Stimulated activated naive B cell treated with anti-CD40 and anti-IgM and Interleukin-4, amounts not matched to agents 10 μg/mL and 1 μg/mL and 100 μg/mL, for 72 hours (primary cell): ENCODE measurements around the gene SV2A.
A peak's percentile ranks its signal among the peaks of the same experiment; 100 is the strongest.

Experiments used
- ATAC-seq, 2 donors: fragments of 150-1000 bp; cut with Tn5 transposase; replicated peaks; 2 replicates each; pipeline ENCODE4 v1.10.0; 2021; ENCODE audit warnings: moderate library complexity in 1 of 2
- DNase-seq: peaks from one replicate; pipeline ENCODE4 v3.0.0; 2021
- H3K27ac Mint-ChIP-seq: one replicate; pipeline ENCODE4 v1.8.0; 2022; ENCODE audit warnings: mild to moderate bottlenecking, mixed read lengths
- H3K27me3 Mint-ChIP-seq, 2 donors: one replicate each; pipeline ENCODE4 v1.8.0; 2022; ENCODE audit warnings: mixed read lengths in 2 of 2
- H3K36me3 Mint-ChIP-seq, 2 donors: one replicate each; pipeline ENCODE4 v1.8.0; 2022; ENCODE audit warnings: mixed read lengths in 2 of 2, mild to moderate bottlenecking in 1 of 2
- H3K4me1 Mint-ChIP-seq, 2 donors: one replicate each; pipeline ENCODE4 v1.8.0; 2022; ENCODE audit warnings: mixed read lengths in 2 of 2, mild to moderate bottlenecking in 1 of 2
- H3K4me3 Mint-ChIP-seq, 2 donors: one replicate each; pipeline ENCODE4 v1.8.0; 2022; ENCODE audit warnings: mild to moderate bottlenecking in 2 of 2, mixed read lengths in 2 of 2, moderate library complexity in 1 of 2
- H3K9me3 Mint-ChIP-seq, 2 donors: one replicate each; pipeline ENCODE4 v1.8.0; 2022; ENCODE audit warnings: mixed read lengths in 2 of 2, mild to moderate bottlenecking in 1 of 2

SV2A gene

GRCh38 chr1:149936992-149937705 is 19.5 kb upstream of the SV2A start:
- no peak for ATAC-seq
- Mint-ChIP-seq H3K27me3 (peaks cover 40% of the 10 kb centered on the region in 2 donors), H3K9me3 (no peaks in the 10 kb centered on the region), H3K4me3 (no peak overlapping the region), H3K27ac (peak overlapping the region; percentile 59), H3K36me3 (no peaks in the 10 kb centered on the region), H3K4me1 (peaks cover 9% of the 10 kb centered on the region in 2 donors)
- no peak for DNase-seq

- no peaks in the 10 kb centered on the region for H3K36me3 Mint-ChIP-seq
- H3K4me3 Mint-ChIP-seq = no peak within 1 kb of the TSS
- H3K27me3 Mint-ChIP-seq = peaks cover 47 to 48% of the 10 kb centered on the region in 2 donors
- ATAC-seq (no peak), DNase-seq (no peak)
- H3K9me3 Mint-ChIP-seq = no peaks in the 10 kb centered on the region
- peak within 1 kb of the TSS; percentile 59 for H3K27ac Mint-ChIP-seq
- H3K4me1 Mint-ChIP-seq = peaks cover 12 to 14% of the 10 kb centered on the region in 2 donors
Observed at GRCh38 chr1:149936170-149936991, 18.7 kb upstream of the SV2A start, which contains the start of gene MTMR11. Gene MTMR11 (minus strand): TSS chr1:149936879. CDS start chr1:149936647, 232 bp downstream.

GRCh38 chr1:149934356-149934755 is 16.7 kb upstream of the SV2A start:
- DNase-seq = no peak
- Mint-ChIP-seq H3K4me3 (no peak overlapping the region), H3K27ac (no peak overlapping the region), H3K4me1 (peaks cover 14% of the 10 kb centered on the region in 2 donors), H3K27me3 (peaks cover 51 to 52% of the 10 kb centered on the region in 2 donors), H3K9me3 (no peaks in the 10 kb centered on the region), H3K36me3 (peaks cover 0 to 1% of the 10 kb centered on the region in 2 donors)
- ATAC-seq = no peak

GRCh38 chr1:149933208-149933607 is 15.6 kb upstream of the SV2A start:
- no peak overlapping the region for H3K4me3 Mint-ChIP-seq

GRCh38 chr1:149932474-149932873 is 14.8 kb upstream of the SV2A start:
- Mint-ChIP-seq H3K36me3 (peaks cover 1 to 4% of the 10 kb centered on the region in 2 donors), H3K27ac (no peak overlapping the region), H3K27me3 (peaks cover 50 to 52% of the 10 kb centered on the region in 2 donors), H3K9me3 (no peaks in the 10 kb centered on the region), H3K4me1 (peaks cover 16 to 19% of the 10 kb centered on the region in 2 donors), H3K4me3 (no peak overlapping the region)
- ATAC-seq = no peak
- no peak for DNase-seq

More at GRCh38 chr1:149933208-149933607, 15.6 kb upstream of the SV2A start:
- Mint-ChIP-seq H3K9me3 (no peaks in the 10 kb centered on the region), H3K27ac (no peak overlapping the region), H3K27me3 (peaks cover 51 to 52% of the 10 kb centered on the region in 2 donors), H3K4me1 (peaks cover 16 to 18% of the 10 kb centered on the region in 2 donors), H3K36me3 (peaks cover 0 to 1% of the 10 kb centered on the region in 2 donors)
- ATAC-seq = no peak
- DNase-seq = no peak

- H3K27me3 Mint-ChIP-seq = peaks cover 40 to 48% of the 10 kb centered on the region in 2 donors
- H3K4me3 Mint-ChIP-seq = no peak overlapping the region
- H3K4me1 Mint-ChIP-seq = peaks cover 15 to 21% of the 10 kb centered on the region in 2 donors
- no peak for ATAC-seq
- H3K27ac Mint-ChIP-seq = peak overlapping the region; percentile 3
- H3K9me3 Mint-ChIP-seq = no peaks in the 10 kb centered on the region
- DNase-seq = no peak
- peaks cover 2 to 12% of the 10 kb centered on the region in 2 donors for H3K36me3 Mint-ChIP-seq
Observed at GRCh38 chr1:149931212-149931790, 13.7 kb upstream of the SV2A start.

GRCh38 chr1:149929856-149930255 is 12.2 kb upstream of the SV2A start:
- peaks cover 17 to 26% of the 10 kb centered on the region in 2 donors for H3K36me3 Mint-ChIP-seq
- peaks cover 25 to 35% of the 10 kb centered on the region in 2 donors for H3K4me1 Mint-ChIP-seq
- peaks cover 29 to 35% of the 10 kb centered on the region in 2 donors for H3K27me3 Mint-ChIP-seq
- no peaks in the 10 kb centered on the region for H3K9me3 Mint-ChIP-seq
- H3K4me3 Mint-ChIP-seq = no peak overlapping the region
- H3K27ac Mint-ChIP-seq = no peak overlapping the region
- ATAC-seq (no peak), DNase-seq (no peak)

- peaks cover 18 to 21% of the 10 kb centered on the region in 2 donors for H3K27me3 Mint-ChIP-seq
- H3K9me3 Mint-ChIP-seq = no peaks in the 10 kb centered on the region
- H3K27ac Mint-ChIP-seq = peak overlapping the region; percentile 98
- H3K4me3 Mint-ChIP-seq = peak overlapping the region; percentile 97
- peaks cover 29 to 41% of the 10 kb centered on the region in 2 donors for H3K36me3 Mint-ChIP-seq
- DNase-seq (no peak), ATAC-seq (no peak)
- peaks cover 30 to 47% of the 10 kb centered on the region in 2 donors for H3K4me1 Mint-ChIP-seq
Observed at GRCh38 chr1:149928401-149928724, 10.7 kb upstream of the SV2A start.

GRCh38 chr1:149927563-149928400 is 10.1 kb upstream of the SV2A start, which contains the start of gene SF3B4:
Gene SF3B4 (minus strand): TSS chr1:149927803. CDS start chr1:149927759, 44 bp downstream.
- Mint-ChIP-seq H3K4me3 (peak within 1 kb of the TSS; percentile 97), H3K27me3 (peaks cover 13 to 16% of the 10 kb centered on the region in 2 donors), H3K27ac (peak within 1 kb of the TSS; percentile 98), H3K4me1 (peaks cover 30 to 50% of the 10 kb centered on the region in 2 donors), H3K9me3 (no peaks in the 10 kb centered on the region), H3K36me3 (peaks cover 35 to 47% of the 10 kb centered on the region in 2 donors)
- DNase-seq (peak; percentile 93), ATAC-seq (peak; percentile 97 to 99)

- peak overlapping the region; percentile 97 for H3K4me3 Mint-ChIP-seq
- no peak for DNase-seq
- peaks cover 11% of the 10 kb centered on the region in 2 donors for H3K27me3 Mint-ChIP-seq
- H3K27ac Mint-ChIP-seq = peak overlapping the region; percentile 98
- peaks cover 39 to 54% of the 10 kb centered on the region in 2 donors for H3K36me3 Mint-ChIP-seq
- peaks cover 30 to 50% of the 10 kb centered on the region in 2 donors for H3K4me1 Mint-ChIP-seq
- peak in 1 of 2 donors; percentile 0 for ATAC-seq
- H3K9me3 Mint-ChIP-seq = no peaks in the 10 kb centered on the region
Observed at GRCh38 chr1:149927056-149927562, 9.5 kb upstream of the SV2A start.

- Mint-ChIP-seq H3K4me1 (peaks cover 24 to 45% of the 10 kb centered on the region in 2 donors), H3K4me3 (peak overlapping the region; percentile 60 to 97), H3K9me3 (no peaks in the 10 kb centered on the region), H3K27ac (no peak overlapping the region), H3K36me3 (peaks cover 44 to 61% of the 10 kb centered on the region in 2 donors), H3K27me3 (peaks cover 2 to 3% of the 10 kb centered on the region in 2 donors)
- no peak for ATAC-seq
- DNase-seq = no peak
Observed at GRCh38 chr1:149926296-149926695, 8.7 kb upstream of the SV2A start.

- no peak for DNase-seq
Observed at GRCh38 chr1:149925751-149926150, 8.1 kb upstream of the SV2A start.

GRCh38 chr1:149925345-149925744 is 7.7 kb upstream of the SV2A start:
- no peak for ATAC-seq
- H3K27ac Mint-ChIP-seq = no peak overlapping the region
- no peak for DNase-seq
- peaks cover 46 to 65% of the 10 kb centered on the region in 2 donors for H3K36me3 Mint-ChIP-seq
- H3K4me1 Mint-ChIP-seq = peaks cover 22 to 43% of the 10 kb centered on the region in 2 donors
- no peaks in the 10 kb centered on the region for H3K9me3 Mint-ChIP-seq
- H3K27me3 Mint-ChIP-seq = no peaks in the 10 kb centered on the region
- H3K4me3 Mint-ChIP-seq = peak overlapping the region; percentile 18 to 60

More at GRCh38 chr1:149925751-149926150, 8.1 kb upstream of the SV2A start:
- H3K9me3 Mint-ChIP-seq = no peaks in the 10 kb centered on the region
- peaks cover 44 to 63% of the 10 kb centered on the region in 2 donors for H3K36me3 Mint-ChIP-seq
- H3K4me3 Mint-ChIP-seq = peak overlapping the region; percentile 60 to 97
- H3K27ac Mint-ChIP-seq = no peak overlapping the region
- H3K27me3 Mint-ChIP-seq = no peaks in the 10 kb centered on the region
- H3K4me1 Mint-ChIP-seq = peaks cover 22 to 43% of the 10 kb centered on the region in 2 donors
- ATAC-seq = no peak
